Gastroesophageal sphincter (tissue), 4 donors: ENCODE measurements around the gene LRRTM4. TPM values are rescaled to one million over a fixed set of nuclear protein-coding genes. Genes with fewer than 3 reads are reported as not detected.

ENCODE experiments used
- ATAC-seq: fragments of 150-250 bp; one replicate; pipeline ENCODE4 v1.9.1; 2016; ENCODE audit warnings: mild to moderate bottlenecking, moderate library complexity
- H3K27ac ChIP-seq, 4 donors: fragments of 200-600 bp; sonication (generic) in 3 of 4; 1 replicate in 3 of 4; 2 replicates in 1 of 4; pipeline ENCODE4 v1.5.1; 2016 to 2019
- H3K27me3 ChIP-seq: fragments of 200-600 bp; sonication (generic); one replicate; pipeline ENCODE4 v1.5.1; 2019
- H3K36me3 ChIP-seq, 2 donors: fragments of 200-600 bp; sonication (generic); one replicate each; pipeline ENCODE4 v1.5.1; 2019; ENCODE audit warnings: control low read depth in 1 of 2
- H3K4me1 ChIP-seq, 3 donors: fragments of 200-600 bp; sonication (generic); 1 replicate in 2 of 3; 2 replicates in 1 of 3; pipeline ENCODE4 v1.5.1; 2016 to 2019; ENCODE audit warnings: control low read depth in 2 of 3
- H3K4me3 ChIP-seq, 2 donors: fragments of 200-600 bp; sonication (generic); one replicate each; pipeline ENCODE4 v1.5.1; 2019; ENCODE audit warnings: mild to moderate bottlenecking in 1 of 2, moderate library complexity in 1 of 2
- H3K9me3 ChIP-seq, 3 donors: fragments of 200-600 bp; sonication (generic); one replicate each; pipeline ENCODE4 v1.5.1; 2017 to 2019; ENCODE audit warnings: control low read depth in 2 of 3
- EP300 ChIP-seq: sonication (generic); formaldehyde crosslinking; IDR thresholded peaks from one replicate; pipeline ENCODE4 v1.6.1; 2017; ENCODE audit warnings: antibody characterized with exemption, mild to moderate bottlenecking
- POLR2A ChIP-seq, 2 donors: fragments of 450-650 bp; IDR thresholded peaks; one replicate each; pipeline ENCODE4 v1.6.1; 2017; ENCODE audit warnings: antibody characterized with exemption in 2 of 2, mild to moderate bottlenecking in 2 of 2, moderate library complexity in 1 of 2
- POLR2AphosphoS5 ChIP-seq: sonication (generic); formaldehyde crosslinking; IDR thresholded peaks from one replicate; pipeline ENCODE4 v1.6.1; 2017; ENCODE audit warnings: antibody characterized with exemption
- WGBS, 2 donors: methylation state at CpG; one replicate each; pipeline ENCODE4 v1.1.5; 2018; ENCODE audit warnings: low coverage in 1 of 2; 5-methylcytosine and 5-hydroxymethylcytosine counted together
- total RNA-seq, 4 donors: library from RNA; depleted of rRNA; stranded (reverse); fragments of >200 nt; gene quantifications; one replicate each; pipeline ENCODE4 v1.1.0, GENCODE V29; 2016
- TF ChIP-seq, protein P1 (sequence below), 4 experiments: fragments of 200-600 bp in 2 of 4; fragments of 450-650 bp in 2 of 4; sonication (generic) in 1 of 4; IDR thresholded peaks; one replicate each; pipeline ENCODE4 v1.5.1; 2017 to 2019; ENCODE audit warnings: antibody characterized with exemption in 4 of 4, mild to moderate bottlenecking in 2 of 4, moderate library complexity in 2 of 4

Gene LRRTM4
- total RNA-seq, 4 donors from 2014 or later: 0.12 to 0.30 (median 0.27) TPM; not detected in 1

DNA sequence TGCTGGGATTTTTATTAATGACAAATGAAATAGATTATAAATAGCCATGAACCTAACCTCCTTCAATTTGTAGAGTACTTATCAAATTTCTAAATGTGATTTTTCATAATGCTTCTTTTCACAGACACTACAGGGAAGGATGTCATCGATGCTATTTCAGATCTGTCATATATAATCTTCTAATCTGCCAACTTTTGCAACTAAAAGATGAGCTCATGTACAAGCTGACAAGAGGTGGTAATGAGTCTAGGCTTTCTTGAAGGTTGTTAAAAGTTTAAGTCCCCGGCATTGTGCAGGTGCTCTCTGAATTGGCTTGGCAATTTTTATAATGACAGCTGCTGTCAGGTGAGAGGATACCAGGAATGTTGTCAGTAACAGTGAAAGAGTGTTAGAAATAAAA is 320.4 kb downstream of the LRRTM4 start:
- ATAC-seq: no peak
- no peaks in the 10 kb centered on the region for H3K36me3 ChIP-seq
- WGBS, 2 donors: 88 to 94% methylated on average over 2 of the region's 2 CpGs
- H3K4me1 ChIP-seq: no peaks in the 10 kb centered on the region
- no peak overlapping the region for H3K4me3 ChIP-seq
- H3K27ac ChIP-seq: no peak overlapping the region
- TF ChIP-seq EP300 (no peak), POLR2AphosphoS5 (no peak), POLR2A (IDR thresholded peaks at IDR 0.05) (no peak)
- TF ChIP-seq, protein P1, sequence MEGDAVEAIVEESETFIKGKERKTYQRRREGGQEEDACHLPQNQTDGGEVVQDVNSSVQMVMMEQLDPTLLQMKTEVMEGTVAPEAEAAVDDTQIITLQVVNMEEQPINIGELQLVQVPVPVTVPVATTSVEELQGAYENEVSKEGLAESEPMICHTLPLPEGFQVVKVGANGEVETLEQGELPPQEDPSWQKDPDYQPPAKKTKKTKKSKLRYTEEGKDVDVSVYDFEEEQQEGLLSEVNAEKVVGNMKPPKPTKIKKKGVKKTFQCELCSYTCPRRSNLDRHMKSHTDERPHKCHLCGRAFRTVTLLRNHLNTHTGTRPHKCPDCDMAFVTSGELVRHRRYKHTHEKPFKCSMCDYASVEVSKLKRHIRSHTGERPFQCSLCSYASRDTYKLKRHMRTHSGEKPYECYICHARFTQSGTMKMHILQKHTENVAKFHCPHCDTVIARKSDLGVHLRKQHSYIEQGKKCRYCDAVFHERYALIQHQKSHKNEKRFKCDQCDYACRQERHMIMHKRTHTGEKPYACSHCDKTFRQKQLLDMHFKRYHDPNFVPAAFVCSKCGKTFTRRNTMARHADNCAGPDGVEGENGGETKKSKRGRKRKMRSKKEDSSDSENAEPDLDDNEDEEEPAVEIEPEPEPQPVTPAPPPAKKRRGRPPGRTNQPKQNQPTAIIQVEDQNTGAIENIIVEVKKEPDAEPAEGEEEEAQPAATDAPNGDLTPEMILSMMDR (IDR thresholded peaks at IDR 0.05): no peak
- no peaks in the 10 kb centered on the region for H3K27me3 ChIP-seq
- H3K9me3 ChIP-seq: no peaks in the 10 kb centered on the region

DNA sequence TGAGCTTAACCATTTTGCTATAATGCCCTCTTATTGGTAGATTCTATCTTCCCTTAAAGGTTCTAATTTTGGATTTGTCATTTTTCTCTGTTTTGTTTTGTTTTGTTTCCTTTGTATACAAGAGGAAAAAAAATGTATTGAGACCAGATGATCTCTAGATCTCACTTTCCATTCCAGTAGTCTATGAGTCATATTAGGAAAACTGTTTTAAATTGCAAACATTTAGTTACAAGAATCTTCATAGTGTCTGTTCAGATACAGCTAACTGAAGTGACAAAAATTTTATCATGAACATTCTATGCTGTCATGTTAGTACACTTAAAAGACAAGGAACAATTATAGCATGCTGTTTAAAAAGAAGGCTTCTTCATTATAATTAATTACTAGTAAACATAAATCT is 322.8 kb downstream of the LRRTM4 start:
- Histone ChIP-seq H3K9me3 (no peaks in the 10 kb centered on the region), H3K27me3 (no peaks in the 10 kb centered on the region), H3K4me3 (no peak overlapping the region), H3K27ac (no peak overlapping the region), H3K4me1 (no peaks in the 10 kb centered on the region), H3K36me3 (no peaks in the 10 kb centered on the region)
- TF ChIP-seq, protein P1 (IDR thresholded peaks at IDR 0.05): no peak
- TF ChIP-seq POLR2AphosphoS5 (no peak), EP300 (no peak), POLR2A (IDR thresholded peaks at IDR 0.05) (no peak)
- ATAC-seq: no peak

DNA sequence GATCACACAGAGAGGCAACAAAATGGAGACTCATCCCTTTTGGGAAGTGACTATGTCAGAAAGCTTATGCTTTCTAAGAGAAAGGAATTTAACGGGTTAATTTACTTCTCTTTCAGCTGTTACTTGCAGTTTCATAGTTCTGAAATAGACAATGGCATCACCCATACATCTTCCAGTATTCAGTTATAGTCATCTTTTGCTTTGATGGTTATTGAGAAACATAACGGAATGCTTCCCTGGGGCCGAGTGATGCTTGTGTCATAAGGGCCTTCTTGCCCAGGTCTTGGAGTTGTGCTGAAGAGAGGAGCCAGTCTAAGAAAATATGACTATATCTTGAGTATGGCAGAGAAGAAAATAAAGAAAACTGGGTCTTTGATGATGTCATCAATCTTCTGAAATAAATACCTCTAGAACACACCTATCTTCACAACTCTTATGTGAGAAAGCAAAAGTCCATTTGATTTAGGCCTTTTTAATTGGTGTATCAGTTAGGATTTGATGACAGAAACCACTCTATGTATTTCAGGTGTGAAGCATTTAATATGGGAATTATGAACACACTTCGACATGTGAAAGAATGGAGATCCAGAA is 328.2 kb downstream of the LRRTM4 start:
- Histone ChIP-seq H3K9me3 (no peaks in the 10 kb centered on the region), H3K4me3 (no peak overlapping the region), H3K4me1 (no peaks in the 10 kb centered on the region), H3K27me3 (no peaks in the 10 kb centered on the region), H3K27ac (no peak overlapping the region), H3K36me3 (no peaks in the 10 kb centered on the region)
- TF ChIP-seq POLR2A (IDR thresholded peaks at IDR 0.05) (no peak), POLR2AphosphoS5 (no peak), EP300 (no peak)
- no peak for ATAC-seq
- 84 to 87% methylated on average over 3 to 4 of the region's 4 CpGs for WGBS, 2 donors

DNA sequence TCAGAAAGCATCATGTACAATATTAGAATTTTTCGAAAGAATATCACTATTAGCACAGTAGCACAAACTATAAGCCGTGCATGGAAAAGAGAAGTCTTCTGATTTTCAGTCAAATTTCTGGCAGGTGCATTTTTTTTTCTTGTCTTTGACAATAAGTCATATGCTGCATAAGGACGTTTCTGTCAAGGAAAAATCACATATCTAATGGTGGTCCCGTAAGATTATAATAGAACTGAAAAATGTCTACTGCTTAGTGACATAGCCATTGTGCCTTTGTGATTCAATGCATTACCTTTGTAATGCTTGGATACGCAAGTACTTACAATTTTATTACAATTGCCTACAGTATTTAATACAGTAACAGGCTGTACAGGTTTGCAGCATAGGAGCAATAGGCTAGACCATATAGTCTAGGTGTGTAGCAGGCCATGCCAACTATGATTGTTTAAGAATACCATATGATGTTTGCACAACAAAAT is 329.3 kb downstream of the LRRTM4 start:
- Histone ChIP-seq H3K36me3 (no peaks in the 10 kb centered on the region), H3K27me3 (no peaks in the 10 kb centered on the region), H3K4me3 (no peak overlapping the region), H3K27ac (no peak overlapping the region), H3K4me1 (no peaks in the 10 kb centered on the region), H3K9me3 (no peaks in the 10 kb centered on the region)
- no peak for ATAC-seq
- TF ChIP-seq POLR2A (IDR thresholded peaks at IDR 0.05): no peak
- TF ChIP-seq EP300: no peak
- TF ChIP-seq, protein P1 (IDR thresholded peaks at IDR 0.05): no peak
- no peak for TF ChIP-seq POLR2AphosphoS5
- WGBS, 2 donors: 81 to 90% methylated on average over 5 of the region's 5 CpGs

DNA sequence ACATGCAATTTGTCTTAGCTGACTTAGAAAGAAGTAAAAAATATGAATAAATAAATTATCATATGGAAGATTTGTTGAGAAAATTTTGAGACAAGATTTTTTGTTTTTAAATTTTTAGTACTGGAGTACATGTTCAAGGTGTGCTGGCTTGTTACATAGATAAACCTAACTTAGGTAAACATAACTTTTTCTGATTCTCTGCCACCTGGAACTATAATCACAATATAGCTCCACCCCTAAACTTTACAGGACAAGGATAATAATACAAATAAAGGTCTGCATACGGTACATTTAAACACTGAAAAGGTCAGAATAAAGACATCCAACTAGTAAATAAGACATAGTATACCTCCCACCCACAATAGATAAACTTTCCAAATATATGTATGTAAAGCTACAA is 330.5 kb downstream of the LRRTM4 start:
- Histone ChIP-seq H3K9me3 (no peaks in the 10 kb centered on the region), H3K4me3 (no peak overlapping the region), H3K27me3 (no peaks in the 10 kb centered on the region), H3K36me3 (no peaks in the 10 kb centered on the region), H3K27ac (no peak overlapping the region), H3K4me1 (no peaks in the 10 kb centered on the region)
- ATAC-seq: no peak
- WGBS, 2 donors: 0 to 75% methylated on average over 1 of the region's 1 CpG
- TF ChIP-seq POLR2AphosphoS5 (no peak), EP300 (no peak), POLR2A (IDR thresholded peaks at IDR 0.05) (no peak)
- TF ChIP-seq, protein P1 (IDR thresholded peaks at IDR 0.05): no peak
